T47D (cell line): ENCODE data around the gene GLTPD2.

Experiments used
- DNase-seq, 2 experiments: peaks; one replicate each; pipeline versions ENCODE4 v3.0.0 to v3.0.0-alpha.2; 2011 to 2012; ENCODE audit warnings: low read depth in 1 of 2, low spot score in 1 of 2
- JUND ChIP-seq: IDR thresholded peaks from 2 replicates; pipeline ENCODE4 v1.6.1; 2012; ENCODE audit warnings: low read depth
- in situ Hi-C: cut with HindIII; loops from 2 replicates; pipeline ENCODE4 v1.10.0; 2016; ENCODE audit warnings: low sequenced_read_pairs, low pct_unique_long_range_greater_than_20kb

GLTPD2 gene

GRCh38 chr17:4788807-4789700 is at the start of gene GLTPD2:
TSS of gene GLTPD2 (plus strand) at chr17:4788964. CDS start at chr17:4789012, 48 bp downstream.
- DNase-seq, result no peak
- TF ChIP-seq JUND, result no peak
- in situ Hi-C loops, result no loop called here

GRCh38 chr17:4739122-4740024 is 49.4 kb upstream of the GLTPD2 start, which contains the start of the genes CXCL16 and ZMYND15:
TSS of gene CXCL16 (minus strand) at chr17:4739928. CDS start at chr17:4739339, 589 bp downstream.
TSS of gene ZMYND15 (plus strand) at chr17:4739833. CDS start at chr17:4740549, 716 bp downstream.
- peak; percentile 47 to 75 for DNase-seq
- in situ Hi-C loops, result no loop called here
- no peak for TF ChIP-seq JUND

GRCh38 chr17:4740025-4740351 is 48.8 kb upstream of the GLTPD2 start:
- no peak for TF ChIP-seq JUND
- in situ Hi-C loops, result no loop called here
- no peak for DNase-seq

GRCh38 chr17:4740584-4740983 is 48.2 kb upstream of the GLTPD2 start:
- no peak for TF ChIP-seq JUND
- in situ Hi-C loops, result no loop called here
- no peak for DNase-seq

- TF ChIP-seq JUND, result no peak
- in situ Hi-C loops, result no loop called here
- no peak for DNase-seq
Measured at GRCh38 chr17:4741544-4741943, 47.2 kb upstream of the GLTPD2 start.

GRCh38 chr17:4742133-4742532 is 46.6 kb upstream of the GLTPD2 start:
- no peak for DNase-seq
- in situ Hi-C loops, result no loop called here
- no peak for TF ChIP-seq JUND

- in situ Hi-C loops, result no loop called here
- no peak for TF ChIP-seq JUND
- DNase-seq, result no peak
Measured at GRCh38 chr17:4742629-4743028, 46.1 kb upstream of the GLTPD2 start.

- TF ChIP-seq JUND, result no peak
- in situ Hi-C loops, result no loop called here
- no peak for DNase-seq
Measured at GRCh38 chr17:4743216-4743615, 45.5 kb upstream of the GLTPD2 start.

- in situ Hi-C loops, result no loop called here
- no peak for TF ChIP-seq JUND
- no peak for DNase-seq
Measured at GRCh38 chr17:4743898-4744297, 44.9 kb upstream of the GLTPD2 start.

- no peak for DNase-seq
- in situ Hi-C loops, result no loop called here
- TF ChIP-seq JUND, result no peak
Measured at GRCh38 chr17:4744999-4745969, 43.5 kb upstream of the GLTPD2 start.

GRCh38 chr17:4747847-4748246 is 40.9 kb upstream of the GLTPD2 start:
- DNase-seq, result no peak
- in situ Hi-C loops, result no loop called here

GRCh38 chr17:4748686-4749085 is 40.1 kb upstream of the GLTPD2 start:
- in situ Hi-C loops, result no loop called here
- TF ChIP-seq JUND, result no peak
- no peak for DNase-seq

More at GRCh38 chr17:4747847-4748246, 40.9 kb upstream of the GLTPD2 start:
- TF ChIP-seq JUND, result no peak
